ENCODE measurements around the gene TAS1R1. TPM values are rescaled to one million over a fixed set of nuclear protein-coding genes. Genes with fewer than 3 reads are reported as not detected.

The TAS1R1 gene
- total and polyA plus RNA-seq, 2 experiments from 2014 or later, result 0.19 TPM; not detected in 1

DNA sequence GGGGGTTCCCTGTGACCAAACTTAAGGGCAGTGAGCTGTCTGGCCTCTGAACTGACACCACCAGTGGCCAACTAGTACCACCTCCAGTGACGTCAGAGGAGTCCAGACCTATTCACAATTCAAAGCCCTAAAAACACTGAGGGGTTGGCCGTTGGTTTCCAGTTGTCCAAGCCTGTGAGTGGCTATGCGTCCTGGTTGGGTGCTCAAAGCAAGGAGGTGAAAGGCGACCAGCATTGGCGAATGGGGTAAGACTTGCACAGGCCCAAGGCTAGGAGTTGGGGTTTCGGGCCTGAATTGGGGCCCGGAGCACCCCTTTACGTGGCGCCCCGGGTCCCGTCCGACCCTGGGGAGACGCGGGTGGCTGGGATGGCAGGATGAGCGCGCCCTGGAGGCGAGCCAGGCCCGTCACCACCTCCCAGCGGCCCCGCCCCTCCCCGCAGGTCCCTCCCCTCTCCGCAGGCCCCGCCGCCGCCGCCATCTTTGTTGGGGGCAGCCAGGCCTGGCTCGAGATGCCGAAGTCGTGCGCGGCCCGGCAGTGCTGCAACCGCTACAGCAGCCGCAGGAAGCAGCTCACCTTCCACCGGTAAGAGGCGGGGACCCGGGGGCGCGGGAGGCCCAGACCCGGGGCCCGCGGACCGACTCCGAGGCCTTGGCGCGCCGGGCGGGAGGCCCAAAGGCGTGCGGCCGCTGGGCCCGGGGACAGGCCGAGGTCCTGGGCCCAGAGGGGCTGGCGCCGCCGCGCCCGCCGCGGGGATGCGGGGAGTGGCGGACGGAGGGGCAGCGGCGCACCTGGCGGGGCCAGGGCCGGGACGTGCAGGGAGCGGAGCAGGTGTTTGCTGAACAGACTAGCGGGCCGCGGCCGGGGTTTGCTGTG is 69.8 kb downstream of the TAS1R1 start, which contains the start of gene THAP3 (continued):
- TF ChIP-seq, protein P1, sequence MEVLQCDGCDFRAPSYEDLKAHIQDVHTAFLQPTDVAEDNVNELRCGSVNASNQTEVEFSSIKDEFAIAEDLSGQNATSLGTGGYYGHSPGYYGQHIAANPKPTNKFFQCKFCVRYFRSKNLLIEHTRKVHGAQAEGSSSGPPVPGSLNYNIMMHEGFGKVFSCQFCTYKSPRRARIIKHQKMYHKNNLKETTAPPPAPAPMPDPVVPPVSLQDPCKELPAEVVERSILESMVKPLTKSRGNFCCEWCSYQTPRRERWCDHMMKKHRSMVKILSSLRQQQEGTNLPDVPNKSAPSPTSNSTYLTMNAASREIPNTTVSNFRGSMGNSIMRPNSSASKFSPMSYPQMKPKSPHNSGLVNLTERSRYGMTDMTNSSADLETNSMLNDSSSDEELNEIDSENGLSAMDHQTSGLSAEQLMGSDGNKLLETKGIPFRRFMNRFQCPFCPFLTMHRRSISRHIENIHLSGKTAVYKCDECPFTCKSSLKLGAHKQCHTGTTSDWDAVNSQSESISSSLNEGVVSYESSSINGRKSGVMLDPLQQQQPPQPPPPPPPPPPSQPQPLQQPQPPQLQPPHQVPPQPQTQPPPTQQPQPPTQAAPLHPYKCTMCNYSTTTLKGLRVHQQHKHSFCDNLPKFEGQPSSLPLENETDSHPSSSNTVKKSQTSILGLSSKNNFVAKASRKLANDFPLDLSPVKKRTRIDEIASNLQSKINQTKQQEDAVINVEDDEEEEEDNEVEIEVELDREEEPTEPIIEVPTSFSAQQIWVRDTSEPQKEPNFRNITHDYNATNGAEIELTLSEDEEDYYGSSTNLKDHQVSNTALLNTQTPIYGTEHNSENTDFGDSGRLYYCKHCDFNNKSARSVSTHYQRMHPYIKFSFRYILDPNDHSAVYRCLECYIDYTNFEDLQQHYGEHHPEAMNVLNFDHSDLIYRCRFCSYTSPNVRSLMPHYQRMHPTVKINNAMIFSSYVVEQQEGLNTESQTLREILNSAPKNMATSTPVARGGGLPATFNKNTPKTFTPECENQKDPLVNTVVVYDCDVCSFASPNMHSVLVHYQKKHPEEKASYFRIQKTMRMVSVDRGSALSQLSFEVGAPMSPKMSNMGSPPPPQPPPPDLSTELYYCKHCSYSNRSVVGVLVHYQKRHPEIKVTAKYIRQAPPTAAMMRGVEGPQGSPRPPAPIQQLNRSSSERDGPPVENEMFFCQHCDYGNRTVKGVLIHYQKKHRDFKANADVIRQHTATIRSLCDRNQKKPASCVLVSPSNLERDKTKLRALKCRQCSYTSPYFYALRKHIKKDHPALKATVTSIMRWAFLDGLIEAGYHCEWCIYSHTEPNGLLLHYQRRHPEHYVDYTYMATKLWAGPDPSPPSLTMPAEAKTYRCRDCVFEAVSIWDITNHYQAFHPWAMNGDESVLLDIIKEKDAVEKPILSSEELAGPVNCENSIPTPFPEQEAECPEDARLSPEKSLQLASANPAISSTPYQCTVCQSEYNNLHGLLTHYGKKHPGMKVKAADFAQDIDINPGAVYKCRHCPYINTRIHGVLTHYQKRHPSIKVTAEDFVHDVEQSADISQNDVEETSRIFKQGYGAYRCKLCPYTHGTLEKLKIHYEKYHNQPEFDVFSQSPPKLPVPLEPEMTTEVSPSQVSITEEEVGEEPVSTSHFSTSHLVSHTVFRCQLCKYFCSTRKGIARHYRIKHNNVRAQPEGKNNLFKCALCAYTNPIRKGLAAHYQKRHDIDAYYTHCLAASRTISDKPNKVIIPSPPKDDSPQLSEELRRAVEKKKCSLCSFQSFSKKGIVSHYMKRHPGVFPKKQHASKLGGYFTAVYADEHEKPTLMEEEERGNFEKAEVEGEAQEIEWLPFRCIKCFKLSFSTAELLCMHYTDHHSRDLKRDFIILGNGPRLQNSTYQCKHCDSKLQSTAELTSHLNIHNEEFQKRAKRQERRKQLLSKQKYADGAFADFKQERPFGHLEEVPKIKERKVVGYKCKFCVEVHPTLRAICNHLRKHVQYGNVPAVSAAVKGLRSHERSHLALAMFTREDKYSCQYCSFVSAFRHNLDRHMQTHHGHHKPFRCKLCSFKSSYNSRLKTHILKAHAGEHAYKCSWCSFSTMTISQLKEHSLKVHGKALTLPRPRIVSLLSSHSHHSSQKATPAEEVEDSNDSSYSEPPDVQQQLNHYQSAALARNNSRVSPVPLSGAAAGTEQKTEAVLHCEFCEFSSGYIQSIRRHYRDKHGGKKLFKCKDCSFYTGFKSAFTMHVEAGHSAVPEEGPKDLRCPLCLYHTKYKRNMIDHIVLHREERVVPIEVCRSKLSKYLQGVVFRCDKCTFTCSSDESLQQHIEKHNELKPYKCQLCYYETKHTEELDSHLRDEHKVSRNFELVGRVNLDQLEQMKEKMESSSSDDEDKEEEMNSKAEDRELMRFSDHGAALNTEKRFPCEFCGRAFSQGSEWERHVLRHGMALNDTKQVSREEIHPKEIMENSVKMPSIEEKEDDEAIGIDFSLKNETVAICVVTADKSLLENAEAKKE (CRISPR knock-in tag; IDR thresholded peaks at IDR 0.05), result no peak
- peak; percentile 90 for TF ChIP-seq CREB1 (CRISPR knock-in tag; IDR thresholded peaks at IDR 0.05; ENCODE audit: low read depth)

DNA sequence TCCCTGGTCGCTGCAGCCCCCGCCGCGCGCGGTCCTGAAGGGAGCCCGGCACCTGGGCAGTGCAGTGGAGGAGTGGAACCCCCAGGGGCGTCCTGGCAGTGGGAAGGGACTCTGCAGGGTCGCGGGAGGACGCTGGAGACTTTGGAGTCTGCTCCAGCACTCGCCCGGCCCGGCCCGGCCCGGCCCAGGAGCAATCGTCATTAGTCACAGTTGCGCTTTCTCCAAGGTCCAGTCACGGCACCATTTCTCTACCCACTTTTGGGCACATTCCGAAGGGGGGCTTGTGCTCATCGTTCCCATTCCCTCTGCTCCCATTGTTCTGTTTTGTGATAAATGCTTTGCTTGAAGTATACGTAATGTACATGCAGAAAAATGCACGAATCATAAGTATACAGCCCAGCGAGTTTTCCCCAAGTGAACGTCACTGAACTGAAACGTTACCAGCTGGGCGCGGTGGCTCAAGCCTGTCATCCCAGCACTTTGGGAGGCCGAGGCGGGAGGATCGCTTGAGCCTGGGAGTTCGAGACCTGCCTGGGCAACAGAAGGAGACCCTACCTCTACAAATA is 70.6 kb downstream of the TAS1R1 start:
- DNase-seq (ENCODE audit: low spot score) (no peak), ATAC-seq (no peak)
- H3K4me3 Mint-ChIP-seq, result peak overlapping the region; percentile 89
- H3K36me3 Mint-ChIP-seq (ENCODE audit: low read depth), result peaks cover 45% of the 10 kb centered on the region
- peaks cover 50% of the 10 kb centered on the region for H3K79me2 ChIP-seq (replicated peaks; ENCODE audit: insufficient read depth)
- H3K9me2 ChIP-seq (ENCODE audit: insufficient read depth), result no peaks in the 10 kb centered on the region
- H3K36me3 ChIP-seq (ENCODE audit: insufficient read depth), result peaks cover 7% of the 10 kb centered on the region
- peak overlapping the region; percentile 77 for H3K4me3 ChIP-seq
- H3F3A ChIP-seq (replicated peaks; ENCODE audit: low read depth), result peaks cover 34% of the 10 kb centered on the region
- no peaks in the 10 kb centered on the region for H3K27me3 ChIP-seq (ENCODE audit: insufficient read depth)
- 0 out of 2 replicates have a peak overlapping the region, but pooled peaks have one; percentile 9 for H2AFZ ChIP-seq
- peak overlapping the region; percentile 68; the same call in 1 of the 2 replicates for H3K27ac Mint-ChIP-seq
- peaks cover 9% of the 10 kb centered on the region for H3K27me3 Mint-ChIP-seq (ENCODE audit: insufficient read depth, low read depth, poor library complexity)
- H3K4me1 ChIP-seq (ENCODE audit: insufficient read depth), result peaks cover 10% of the 10 kb centered on the region
- no peak overlapping the region for H3K27ac ChIP-seq (ENCODE audit: low read depth)
- H4K20me1 ChIP-seq (replicated peaks; ENCODE audit: insufficient read depth), result peaks cover 34% of the 10 kb centered on the region
- no peaks in the 10 kb centered on the region for H3K9me3 Mint-ChIP-seq
- peak overlapping the region; percentile 90 for H3K4me2 ChIP-seq
- peaks cover 20% of the 10 kb centered on the region for H3K4me1 Mint-ChIP-seq
- TF ChIP-seq EZH2 (IDR thresholded peaks at IDR 0.05; ENCODE audit: low read depth, unreplicated experiment) (no peak), POLR2AphosphoS5 (IDR thresholded peaks at IDR 0.05; ENCODE audit: low read depth) (no peak), STAT1 (IDR thresholded peaks at IDR 0.05; ENCODE audit: unreplicated experiment) (no peak), CREB1 (CRISPR knock-in tag; IDR thresholded peaks at IDR 0.05; ENCODE audit: low read depth) (no peak), JUNB (IDR thresholded peaks at IDR 0.05; ENCODE audit: unreplicated experiment) (no peak), ZNF114 (CRISPR knock-in tag; IDR thresholded peaks at IDR 0.05) (no peak), NANOG (IDR thresholded peaks at IDR 0.05; ENCODE audit: borderline replicate concordance) (no peak)
- TF ChIP-seq, protein P2, sequence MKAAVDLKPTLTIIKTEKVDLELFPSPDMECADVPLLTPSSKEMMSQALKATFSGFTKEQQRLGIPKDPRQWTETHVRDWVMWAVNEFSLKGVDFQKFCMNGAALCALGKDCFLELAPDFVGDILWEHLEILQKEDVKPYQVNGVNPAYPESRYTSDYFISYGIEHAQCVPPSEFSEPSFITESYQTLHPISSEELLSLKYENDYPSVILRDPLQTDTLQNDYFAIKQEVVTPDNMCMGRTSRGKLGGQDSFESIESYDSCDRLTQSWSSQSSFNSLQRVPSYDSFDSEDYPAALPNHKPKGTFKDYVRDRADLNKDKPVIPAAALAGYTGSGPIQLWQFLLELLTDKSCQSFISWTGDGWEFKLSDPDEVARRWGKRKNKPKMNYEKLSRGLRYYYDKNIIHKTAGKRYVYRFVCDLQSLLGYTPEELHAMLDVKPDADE (IDR thresholded peaks at IDR 0.05), result no peak
- TF ChIP-seq, protein P3, sequence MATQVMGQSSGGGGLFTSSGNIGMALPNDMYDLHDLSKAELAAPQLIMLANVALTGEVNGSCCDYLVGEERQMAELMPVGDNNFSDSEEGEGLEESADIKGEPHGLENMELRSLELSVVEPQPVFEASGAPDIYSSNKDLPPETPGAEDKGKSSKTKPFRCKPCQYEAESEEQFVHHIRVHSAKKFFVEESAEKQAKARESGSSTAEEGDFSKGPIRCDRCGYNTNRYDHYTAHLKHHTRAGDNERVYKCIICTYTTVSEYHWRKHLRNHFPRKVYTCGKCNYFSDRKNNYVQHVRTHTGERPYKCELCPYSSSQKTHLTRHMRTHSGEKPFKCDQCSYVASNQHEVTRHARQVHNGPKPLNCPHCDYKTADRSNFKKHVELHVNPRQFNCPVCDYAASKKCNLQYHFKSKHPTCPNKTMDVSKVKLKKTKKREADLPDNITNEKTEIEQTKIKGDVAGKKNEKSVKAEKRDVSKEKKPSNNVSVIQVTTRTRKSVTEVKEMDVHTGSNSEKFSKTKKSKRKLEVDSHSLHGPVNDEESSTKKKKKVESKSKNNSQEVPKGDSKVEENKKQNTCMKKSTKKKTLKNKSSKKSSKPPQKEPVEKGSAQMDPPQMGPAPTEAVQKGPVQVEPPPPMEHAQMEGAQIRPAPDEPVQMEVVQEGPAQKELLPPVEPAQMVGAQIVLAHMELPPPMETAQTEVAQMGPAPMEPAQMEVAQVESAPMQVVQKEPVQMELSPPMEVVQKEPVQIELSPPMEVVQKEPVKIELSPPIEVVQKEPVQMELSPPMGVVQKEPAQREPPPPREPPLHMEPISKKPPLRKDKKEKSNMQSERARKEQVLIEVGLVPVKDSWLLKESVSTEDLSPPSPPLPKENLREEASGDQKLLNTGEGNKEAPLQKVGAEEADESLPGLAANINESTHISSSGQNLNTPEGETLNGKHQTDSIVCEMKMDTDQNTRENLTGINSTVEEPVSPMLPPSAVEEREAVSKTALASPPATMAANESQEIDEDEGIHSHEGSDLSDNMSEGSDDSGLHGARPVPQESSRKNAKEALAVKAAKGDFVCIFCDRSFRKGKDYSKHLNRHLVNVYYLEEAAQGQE (IDR thresholded peaks at IDR 0.05; ENCODE audit: unreplicated experiment), result no peak
